Endothelial cell of umbilical vein (primary cell): ENCODE measurements around the gene HDLBP.

ENCODE experiments used
- EZH2 ChIP-seq: IDR thresholded peaks from 2 replicates; pipeline ENCODE4 v1.6.1; 2012; ENCODE audit warnings: borderline replicate concordance, low read depth, mild to moderate bottlenecking, moderate library complexity, low read length, inconsistent platforms; ENCODE audit not compliant: severe bottlenecking
- FOS ChIP-seq: IDR thresholded peaks from 2 replicates; pipeline ENCODE4 v1.6.1; 2011; ENCODE audit warnings: mild to moderate bottlenecking, low read length, moderate library complexity, borderline replicate concordance; ENCODE audit not compliant: insufficient read depth
- GATA2 ChIP-seq: IDR thresholded peaks from 2 replicates; pipeline ENCODE4 v1.7.0; 2011; ENCODE audit warnings: low read depth, mild to moderate bottlenecking, moderate library complexity, mixed read lengths, low read length; ENCODE audit not compliant: insufficient read length, insufficient read depth
- JUN ChIP-seq: IDR thresholded peaks from 2 replicates; pipeline ENCODE4 v1.6.1; 2011; ENCODE audit warnings: borderline replicate concordance, low read depth; ENCODE audit not compliant: insufficient read length, insufficient read depth
- POLR2A ChIP-seq: IDR thresholded peaks from 2 replicates; pipeline ENCODE4 v1.6.1; 2012; ENCODE audit warnings: low read depth, mild to moderate bottlenecking, control low read depth, low read length
- TF ChIP-seq, protein P1 (sequence below), 2 donors: IDR thresholded peaks; 1 replicate in 1 of 2; 2 replicates in 1 of 2; pipeline ENCODE4 v1.5.1; 2011; ENCODE audit warnings: low read length in 2 of 2, mild to moderate bottlenecking in 2 of 2, moderate library complexity in 2 of 2, control low read depth in 1 of 2, inconsistent platforms in 1 of 2, low read depth in 1 of 2; ENCODE audit not compliant: insufficient read depth in 1 of 2; ENCODE audit errors: extremely low read depth in 1 of 2

DNA sequence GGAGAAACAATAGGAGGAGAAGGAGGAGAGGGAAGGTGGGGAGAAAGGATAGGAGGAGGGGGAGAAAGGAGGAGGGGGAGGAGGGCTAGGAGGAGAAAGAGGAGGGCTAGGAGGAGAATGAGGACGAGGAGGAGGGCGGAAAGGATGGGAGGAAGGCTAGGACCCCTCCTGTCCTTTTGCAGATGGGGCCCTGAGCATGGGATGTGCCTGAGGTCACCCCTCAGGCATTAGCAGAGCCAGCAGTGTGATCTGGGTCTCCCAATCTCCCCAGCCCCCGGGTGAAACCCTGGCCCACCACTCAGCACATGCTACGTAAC lies 127.6 kb downstream of the HDLBP start:
- TF ChIP-seq, protein P1, sequence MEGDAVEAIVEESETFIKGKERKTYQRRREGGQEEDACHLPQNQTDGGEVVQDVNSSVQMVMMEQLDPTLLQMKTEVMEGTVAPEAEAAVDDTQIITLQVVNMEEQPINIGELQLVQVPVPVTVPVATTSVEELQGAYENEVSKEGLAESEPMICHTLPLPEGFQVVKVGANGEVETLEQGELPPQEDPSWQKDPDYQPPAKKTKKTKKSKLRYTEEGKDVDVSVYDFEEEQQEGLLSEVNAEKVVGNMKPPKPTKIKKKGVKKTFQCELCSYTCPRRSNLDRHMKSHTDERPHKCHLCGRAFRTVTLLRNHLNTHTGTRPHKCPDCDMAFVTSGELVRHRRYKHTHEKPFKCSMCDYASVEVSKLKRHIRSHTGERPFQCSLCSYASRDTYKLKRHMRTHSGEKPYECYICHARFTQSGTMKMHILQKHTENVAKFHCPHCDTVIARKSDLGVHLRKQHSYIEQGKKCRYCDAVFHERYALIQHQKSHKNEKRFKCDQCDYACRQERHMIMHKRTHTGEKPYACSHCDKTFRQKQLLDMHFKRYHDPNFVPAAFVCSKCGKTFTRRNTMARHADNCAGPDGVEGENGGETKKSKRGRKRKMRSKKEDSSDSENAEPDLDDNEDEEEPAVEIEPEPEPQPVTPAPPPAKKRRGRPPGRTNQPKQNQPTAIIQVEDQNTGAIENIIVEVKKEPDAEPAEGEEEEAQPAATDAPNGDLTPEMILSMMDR (IDR thresholded peaks at IDR 0.05; ENCODE audit: extremely low read depth in 1 of 2, insufficient read depth in 1 of 2, low read depth in 1 of 2, low read length in 2 of 2): no peak
- no peak for TF ChIP-seq EZH2
- no peak for TF ChIP-seq FOS
- TF ChIP-seq POLR2A: no peak
- no peak for TF ChIP-seq JUN
- TF ChIP-seq GATA2: no peak
